PFSK-1 (cell line): Measurements from ENCODE around the gene STAG3.

Source experiments
- FOXP2 ChIP-seq: optimal IDR thresholded peaks from 2 replicates; pipeline ENCODE3; 2011; ENCODE audit warnings: borderline replicate concordance, control low read depth, inconsistent platforms; ENCODE audit not compliant: insufficient read depth; ENCODE audit errors: extremely low read length, extremely low read depth
- POLR2AphosphoS5 ChIP-seq: IDR thresholded peaks from 2 replicates; pipeline ENCODE4 v1.6.1; 2012; ENCODE audit warnings: low read depth, mild to moderate bottlenecking, control low read depth, low read length, moderate library complexity
- REST ChIP-seq, 2 experiments: IDR thresholded peaks; 2 replicates each; pipeline versions ENCODE4 v1.6.1 to v1.8.0; 2011 to 2012; ENCODE audit warnings: low read depth in 2 of 2, low read length in 2 of 2, control low read depth in 1 of 2, inconsistent platforms in 1 of 2, mild to moderate bottlenecking in 1 of 2, moderate library complexity in 1 of 2; ENCODE audit not compliant: insufficient read depth in 1 of 2
- SIN3A ChIP-seq: IDR thresholded peaks from 2 replicates; pipeline ENCODE4 v1.6.1; 2012; ENCODE audit warnings: mild to moderate bottlenecking, low read length, moderate library complexity, borderline replicate concordance; ENCODE audit not compliant: insufficient read depth
- TAF1 ChIP-seq: IDR thresholded peaks from 2 replicates; pipeline ENCODE4 v1.6.1; 2012; ENCODE audit warnings: low read length, control low read depth, borderline replicate concordance; ENCODE audit not compliant: insufficient read depth

GRCh38 chr7:100248483-100248882 lies 70.8 kb downstream of the STAG3 start:
- no peak for TF ChIP-seq REST (IDR thresholded peaks at IDR 0.05; ENCODE audit: insufficient read depth in 1 of 2, low read depth in 2 of 2, low read length in 2 of 2)
- TF ChIP-seq TAF1: no peak
- no peak for TF ChIP-seq POLR2AphosphoS5
- no peak for TF ChIP-seq SIN3A
- TF ChIP-seq FOXP2: no peak
